HG03095 (cell line): Measurements from ENCODE around the gene DUSP9.

Experiments used
- ATAC-seq: cut with Tn5 transposase; IDR thresholded peaks from one replicate; pipeline ENCODE4 v1.9.1; 2021; ENCODE audit warnings: moderate library complexity; ENCODE audit not compliant: unreplicated experiment

Gene DUSP9

DNA sequence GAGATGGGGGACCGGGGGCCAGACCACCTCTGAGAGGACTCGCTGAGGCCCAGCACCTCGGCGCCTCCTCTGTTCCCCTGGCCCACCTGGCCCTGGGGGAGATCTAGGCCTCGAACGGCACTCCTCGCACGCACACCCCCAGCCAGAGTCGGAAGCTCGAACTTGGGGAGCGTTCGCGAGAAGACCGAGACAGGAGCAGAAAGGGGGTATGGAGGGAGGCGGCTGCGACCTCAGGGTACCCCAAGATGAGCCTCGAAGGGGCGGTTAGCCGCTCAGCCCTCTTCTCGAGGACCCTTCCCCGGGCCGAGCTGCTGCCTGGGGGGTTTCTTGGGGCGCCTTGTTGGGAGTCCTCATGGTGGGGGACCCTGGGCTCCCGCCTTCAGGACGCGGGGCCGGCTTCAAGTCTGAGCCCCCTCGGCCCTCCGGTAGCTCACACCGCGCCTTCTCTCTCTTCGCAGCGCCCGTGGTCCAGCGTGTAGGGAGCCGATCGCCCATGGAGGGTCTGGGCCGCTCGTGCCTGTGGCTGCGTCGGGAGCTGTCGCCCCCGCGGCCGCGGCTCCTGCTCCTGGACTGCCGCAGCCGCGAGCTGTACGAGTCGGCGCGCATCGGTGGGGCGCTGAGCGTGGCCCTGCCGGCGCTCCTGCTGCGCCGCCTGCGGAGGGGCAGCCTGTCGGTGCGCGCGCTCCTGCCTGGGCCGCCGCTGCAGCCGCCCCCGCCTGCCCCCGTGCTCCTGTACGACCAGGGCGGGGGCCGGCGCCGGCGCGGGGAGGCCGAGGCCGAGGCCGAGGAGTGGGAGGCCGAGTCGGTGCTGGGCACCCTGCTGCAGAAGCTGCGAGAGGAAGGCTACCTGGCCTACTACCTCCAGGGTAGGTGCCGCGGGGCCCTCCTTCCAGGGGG lies 706 bp downstream of the DUSP9 start:
- ATAC-seq = no peak

DNA sequence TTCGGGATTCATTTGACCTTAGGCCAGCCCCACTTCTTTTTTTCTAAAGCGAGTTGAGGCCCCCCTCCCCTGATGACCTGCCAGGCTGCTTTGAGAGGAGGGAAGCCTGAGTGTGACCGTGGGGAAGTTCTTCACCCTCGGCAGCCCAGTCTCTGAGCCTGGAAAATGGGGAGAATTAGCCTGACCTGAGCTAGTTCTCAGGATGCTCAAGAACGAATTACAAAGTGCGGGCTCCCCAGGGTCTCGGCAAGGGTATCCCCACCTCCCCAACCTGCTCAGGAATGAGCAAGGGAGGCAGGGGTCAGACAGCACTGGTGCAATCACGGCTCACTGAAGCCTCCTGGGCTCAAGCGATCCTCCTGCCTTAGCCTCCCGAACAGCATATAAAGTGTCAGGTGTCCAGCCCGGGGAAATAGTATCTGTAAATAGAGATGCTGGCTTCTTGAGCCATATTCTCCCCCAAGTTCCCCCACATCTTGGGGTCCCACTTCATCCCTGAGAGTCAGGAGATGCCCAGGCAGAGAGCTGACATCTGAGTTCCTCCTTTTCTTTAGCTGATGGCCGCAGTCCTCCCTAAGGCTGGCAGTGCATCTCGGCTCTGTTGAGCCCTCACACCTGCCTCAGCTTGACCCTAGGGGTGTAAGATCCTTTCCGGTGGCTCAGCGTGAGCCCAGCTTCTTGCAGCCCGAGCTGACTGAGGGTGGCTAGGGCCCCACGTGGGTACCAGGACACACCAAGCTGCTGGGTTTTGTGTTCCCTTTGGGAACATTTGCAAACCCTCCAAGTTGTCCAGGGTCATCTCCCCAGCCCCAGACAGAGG lies 1.6 kb downstream of the DUSP9 start:
- no peak for ATAC-seq

DNA sequence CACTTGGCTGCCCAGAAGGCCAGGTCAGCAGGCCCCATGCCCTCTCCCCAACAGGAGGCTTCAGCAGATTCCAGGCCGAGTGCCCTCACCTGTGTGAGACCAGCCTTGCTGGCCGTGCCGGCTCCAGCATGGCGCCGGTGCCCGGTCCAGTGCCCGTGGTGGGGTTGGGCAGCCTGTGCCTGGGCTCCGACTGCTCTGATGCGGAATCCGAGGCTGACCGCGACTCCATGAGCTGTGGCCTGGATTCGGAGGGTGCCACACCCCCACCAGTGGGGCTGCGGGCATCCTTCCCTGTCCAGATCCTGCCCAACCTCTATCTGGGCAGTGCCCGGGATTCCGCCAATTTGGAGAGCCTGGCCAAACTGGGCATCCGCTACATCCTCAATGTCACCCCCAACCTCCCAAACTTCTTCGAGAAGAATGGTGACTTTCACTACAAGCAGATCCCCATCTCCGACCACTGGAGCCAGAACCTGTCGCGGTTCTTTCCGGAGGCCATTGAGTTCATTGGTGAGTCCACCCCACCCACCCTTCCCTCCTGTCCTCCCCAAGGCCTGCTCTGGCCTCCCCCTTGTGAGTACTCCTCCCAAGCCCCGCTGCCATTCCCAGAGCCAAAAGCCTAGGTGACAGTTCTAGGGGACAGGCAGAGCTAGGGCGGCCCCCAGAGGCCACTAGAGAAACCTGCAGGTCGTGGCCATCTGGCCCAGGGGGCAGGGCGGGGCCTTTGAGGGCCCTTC lies 2.3 kb downstream of the DUSP9 start:
- no peak for ATAC-seq

DNA sequence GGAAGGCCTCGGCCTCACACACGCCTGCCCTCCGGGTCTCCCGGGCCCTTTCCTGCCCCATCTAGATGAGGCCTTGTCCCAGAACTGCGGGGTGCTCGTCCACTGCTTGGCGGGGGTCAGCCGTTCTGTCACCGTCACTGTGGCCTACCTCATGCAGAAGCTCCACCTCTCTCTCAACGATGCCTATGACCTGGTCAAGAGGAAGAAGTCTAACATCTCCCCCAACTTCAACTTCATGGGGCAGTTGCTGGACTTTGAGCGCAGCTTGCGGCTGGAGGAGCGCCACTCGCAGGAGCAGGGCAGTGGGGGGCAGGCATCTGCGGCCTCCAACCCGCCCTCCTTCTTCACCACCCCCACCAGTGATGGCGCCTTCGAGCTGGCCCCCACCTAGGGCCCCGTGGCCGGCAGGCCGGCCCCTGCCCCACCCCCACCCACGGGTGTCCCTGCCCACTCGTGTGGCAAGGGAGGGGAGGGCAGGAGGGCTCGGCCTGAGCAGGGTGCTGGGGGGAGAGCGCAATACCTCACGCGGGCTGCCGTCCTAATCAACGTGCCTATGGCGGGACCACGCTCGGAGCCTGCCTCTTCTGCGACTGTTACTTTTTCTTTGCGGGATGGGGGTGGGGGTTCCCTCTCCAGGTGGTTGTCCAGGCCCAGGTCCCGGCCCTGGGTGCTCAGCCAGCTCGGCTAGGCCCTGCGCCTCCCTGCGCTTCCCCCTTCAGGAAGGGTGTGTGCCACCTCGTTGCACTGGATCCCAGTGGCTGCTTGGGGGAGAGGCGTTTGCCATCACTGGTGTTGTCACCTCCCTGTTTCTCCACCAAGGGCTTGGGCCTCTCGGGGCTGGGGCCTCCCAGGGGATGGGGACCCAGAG lies 3.1 kb downstream of the DUSP9 start:
- ATAC-seq = no peak

DNA sequence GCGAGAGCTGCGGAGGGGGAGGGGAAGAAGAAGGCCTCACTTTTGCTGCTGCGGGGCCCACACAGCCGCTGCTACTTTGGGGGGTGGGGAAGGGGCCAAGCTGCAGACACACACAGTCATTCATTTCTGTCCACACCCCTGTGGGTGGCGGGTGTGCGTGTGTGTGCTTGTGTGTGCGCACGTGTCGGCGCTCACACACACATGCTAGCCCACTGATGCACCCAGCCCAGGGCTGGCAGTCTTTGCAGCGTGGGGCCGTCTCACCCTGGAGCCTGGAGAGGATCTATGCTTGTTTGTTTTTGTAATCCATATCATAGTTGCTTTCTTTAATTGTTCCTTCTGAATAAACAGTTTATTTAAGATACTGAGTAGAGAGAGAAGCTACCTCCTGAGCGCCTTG lies 4.0 kb downstream of the DUSP9 start:
- ATAC-seq = no peak

DNA sequence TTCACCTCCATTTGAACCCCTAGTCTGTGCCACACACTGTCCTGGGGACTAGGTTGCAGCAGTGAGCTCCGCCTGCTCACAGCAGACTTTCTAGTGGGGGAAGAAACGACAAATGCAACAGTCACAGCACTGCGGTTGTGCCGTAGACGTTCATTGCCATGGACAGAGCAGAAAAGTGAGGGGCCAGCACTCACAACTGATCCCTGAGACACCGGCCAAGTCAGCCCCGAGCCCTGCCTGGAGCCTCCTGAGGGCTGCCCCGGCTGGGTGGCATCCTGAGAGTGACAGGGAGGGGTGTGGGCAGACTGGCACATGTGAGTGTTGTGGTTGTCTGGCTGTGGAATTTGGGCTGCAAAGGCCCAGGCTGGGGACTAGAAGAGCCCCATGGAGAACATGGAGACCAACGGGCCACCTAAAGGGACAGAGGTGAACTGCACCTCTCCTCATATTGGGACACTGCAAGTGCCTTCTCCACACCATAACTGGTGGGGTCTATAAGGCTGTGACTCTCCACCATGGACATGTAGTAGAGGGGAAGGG lies 4.6 kb downstream of the DUSP9 start:
- no peak for ATAC-seq

DNA sequence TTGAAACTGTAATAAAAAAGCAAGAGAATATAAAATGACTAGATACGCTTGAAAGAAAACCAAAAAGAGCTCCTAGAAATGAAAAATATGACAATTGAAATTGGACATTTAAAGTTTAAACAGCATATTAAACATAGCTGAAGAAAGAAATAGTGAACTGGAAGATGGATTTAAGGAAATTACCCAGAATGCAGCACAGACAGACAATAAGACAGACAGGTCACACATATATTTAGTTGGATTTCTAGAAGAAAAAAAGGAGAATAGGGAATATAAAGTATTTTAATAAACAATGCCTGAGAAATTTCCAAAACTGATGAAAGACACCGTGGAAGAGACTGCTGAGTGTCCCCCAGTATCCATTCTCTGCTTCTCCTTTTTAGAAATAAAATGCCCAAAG lies 6.6 kb downstream of the DUSP9 start:
- ATAC-seq = no peak

DNA sequence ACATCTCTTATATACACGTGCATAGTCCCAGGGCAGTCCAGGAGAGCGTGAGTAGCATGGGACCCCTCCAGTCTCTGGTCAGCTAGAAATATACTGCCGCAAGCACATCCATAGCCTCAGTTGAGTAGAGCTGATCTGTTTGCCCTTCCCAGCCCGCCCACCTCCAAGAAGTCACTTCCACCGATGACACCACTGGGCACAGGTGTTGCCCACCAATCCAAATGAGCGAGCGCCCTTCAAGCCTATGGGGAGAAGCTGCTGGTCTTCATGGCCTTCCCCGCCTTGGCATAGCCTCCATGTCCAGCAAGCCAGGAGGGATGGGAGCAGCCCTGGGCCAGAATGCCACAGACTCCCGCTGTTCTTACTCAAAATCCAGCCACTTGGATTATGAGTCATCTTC lies 10.2 kb downstream of the DUSP9 start:
- no peak for ATAC-seq

DNA sequence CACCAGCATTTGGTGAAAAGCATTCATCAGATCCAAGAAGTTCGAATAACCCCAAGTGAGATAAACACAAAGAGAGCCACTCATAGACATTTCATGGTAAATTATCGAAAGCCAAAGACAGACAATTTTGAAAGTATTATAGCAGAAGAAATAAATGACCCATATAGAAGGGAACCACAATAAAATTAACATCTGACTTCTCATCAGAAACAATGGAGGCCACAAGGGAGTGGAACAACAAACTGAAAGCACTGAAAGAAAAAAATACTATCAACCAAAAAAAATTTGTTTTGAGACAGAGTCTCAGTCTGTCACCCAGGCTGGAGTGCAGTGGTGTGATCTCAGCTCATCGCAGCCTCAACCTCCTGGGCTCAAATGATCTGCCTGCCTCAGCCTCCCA lies 12.3 kb downstream of the DUSP9 start:
- ATAC-seq = no peak

DNA sequence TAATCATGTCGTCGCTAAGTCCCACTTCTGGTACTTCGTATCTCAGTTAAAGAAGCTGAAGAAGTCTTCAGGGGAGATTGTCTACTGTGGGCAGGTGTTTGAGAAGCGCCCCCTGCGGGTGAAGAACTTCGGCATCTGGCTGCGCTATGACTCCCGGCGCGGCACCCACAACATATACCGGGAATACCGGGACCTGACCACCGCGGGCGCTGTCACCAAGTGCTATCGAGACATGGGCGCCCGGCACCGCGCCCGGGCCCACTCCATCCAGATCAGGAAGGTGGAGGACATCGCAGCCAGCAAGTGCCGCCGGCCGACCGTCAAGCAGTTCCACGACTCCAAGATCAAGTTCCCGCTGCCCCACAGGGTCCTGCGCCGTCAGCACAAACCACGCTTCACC lies 15.3 kb downstream of the DUSP9 start:
- no peak for ATAC-seq

DNA sequence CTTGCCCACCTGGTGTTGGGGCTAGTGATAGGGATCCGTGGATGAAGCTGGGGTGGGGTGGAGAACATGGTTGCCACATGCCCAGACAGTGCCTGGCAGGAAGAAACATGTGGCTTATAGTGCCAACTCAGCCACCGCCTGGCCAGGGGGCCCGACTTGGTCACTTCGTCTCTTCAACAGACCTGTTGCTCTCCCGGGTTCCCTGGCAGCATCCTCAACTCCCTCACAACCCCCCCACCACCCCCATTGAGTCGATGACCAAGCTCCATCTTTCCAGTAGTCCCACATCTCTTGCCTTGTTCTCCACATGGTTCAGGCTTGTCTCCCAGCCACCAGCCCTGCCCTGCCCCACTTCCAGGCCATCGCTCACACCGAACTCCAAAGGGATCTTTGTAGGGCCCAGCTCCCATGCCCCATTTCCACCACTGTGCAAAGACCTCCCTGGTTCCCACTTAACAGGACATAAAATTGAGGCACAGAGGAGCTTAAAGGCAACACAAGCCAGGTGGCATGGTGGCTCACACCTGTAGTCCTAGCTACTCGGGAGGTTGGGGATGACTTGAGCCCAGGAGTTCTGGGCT lies 18.8 kb downstream of the DUSP9 start:
- no peak for ATAC-seq

DNA sequence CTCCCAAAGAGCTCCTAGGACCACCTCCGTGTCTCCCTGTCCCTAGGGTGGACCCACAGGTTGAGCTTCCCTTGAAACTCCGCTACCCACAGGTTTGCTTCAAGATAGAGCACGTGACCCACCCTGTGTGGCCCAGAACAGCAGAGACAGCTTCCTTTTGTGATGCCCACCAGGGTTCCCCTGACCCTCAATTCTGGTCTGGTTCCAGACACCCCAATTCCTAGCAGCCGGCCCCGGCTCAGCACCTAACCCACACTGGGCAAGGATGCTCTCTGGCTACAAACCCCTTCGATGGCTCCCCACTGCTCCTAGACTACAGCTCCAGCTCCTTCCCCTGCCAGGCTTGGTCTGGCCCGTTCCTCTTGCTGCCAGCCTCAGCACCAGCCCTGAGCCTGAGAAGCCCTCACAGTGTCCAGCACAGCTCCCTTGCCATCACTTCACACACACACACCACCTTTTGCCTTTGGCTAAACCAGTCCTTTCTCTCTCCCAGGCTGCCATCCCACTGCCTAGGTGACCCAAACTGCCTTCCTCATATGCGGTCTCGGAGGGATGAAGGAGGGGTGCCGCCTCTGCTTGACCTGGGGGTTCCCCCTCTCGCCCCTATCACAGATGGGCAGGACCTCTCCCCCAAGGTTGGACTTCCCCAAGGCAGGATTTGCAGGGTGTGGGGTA lies 20.4 kb downstream of the DUSP9 start:
- no peak for ATAC-seq

DNA sequence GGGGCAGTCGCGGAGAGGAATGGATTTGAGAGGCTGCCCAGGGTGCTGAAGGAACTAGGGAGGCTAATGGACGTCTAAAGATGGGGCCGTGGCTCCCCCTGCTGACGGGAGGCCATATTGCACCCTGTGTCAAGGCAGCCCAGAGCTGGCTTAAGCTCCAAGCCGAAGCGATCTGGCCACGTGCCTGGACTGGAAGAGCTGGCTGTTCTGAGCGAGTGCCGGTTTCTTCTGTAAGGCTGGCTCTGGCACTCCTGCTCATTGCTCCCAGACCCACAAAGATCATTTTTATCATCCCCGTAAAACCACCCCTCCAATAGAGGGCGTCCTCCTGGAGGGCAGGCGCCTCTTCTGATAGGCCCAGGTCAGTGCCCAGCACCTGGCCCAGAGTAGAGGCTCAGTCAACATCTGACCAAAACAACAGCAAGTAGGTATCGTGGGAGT lies 21.0 kb downstream of the DUSP9 start:
- ATAC-seq = no peak

DNA sequence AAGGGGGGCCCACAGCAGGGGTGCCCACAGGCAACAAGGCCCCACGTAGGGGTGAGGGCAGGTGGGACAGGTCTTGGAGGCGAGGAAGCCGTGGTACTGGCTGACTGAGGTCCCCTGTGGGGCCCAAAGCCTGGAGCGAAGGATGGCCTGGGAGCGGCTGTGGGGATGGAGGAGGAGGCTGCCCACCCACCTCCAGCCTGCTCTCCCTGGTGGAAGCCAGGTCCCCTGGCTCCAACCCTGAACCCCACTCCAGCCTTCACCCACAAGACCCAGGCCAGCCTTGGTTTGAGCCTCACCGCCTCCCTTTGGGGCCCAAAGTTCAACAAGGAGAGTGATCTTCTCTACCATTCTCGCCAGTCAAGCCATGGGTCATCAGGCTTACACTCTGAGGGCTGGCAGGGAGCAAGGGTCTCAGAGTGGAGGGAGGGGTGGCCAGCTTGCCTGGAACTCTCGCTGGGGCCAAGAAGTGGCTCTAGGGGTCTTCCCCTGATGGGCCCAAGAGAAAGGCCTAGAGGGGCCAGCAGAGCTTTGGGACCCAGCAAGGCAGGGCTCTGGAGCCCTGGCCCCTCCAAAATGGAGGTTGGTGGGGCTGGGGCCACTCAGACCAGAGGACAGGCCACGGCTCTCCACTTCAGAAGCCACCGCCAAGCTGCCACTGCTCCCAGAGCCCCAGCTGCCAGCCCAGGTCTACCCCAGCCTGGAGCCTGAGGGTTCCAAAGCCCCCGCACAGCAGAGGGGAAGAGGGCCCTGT lies 21.6 kb downstream of the DUSP9 start:
- ATAC-seq = no peak

DNA sequence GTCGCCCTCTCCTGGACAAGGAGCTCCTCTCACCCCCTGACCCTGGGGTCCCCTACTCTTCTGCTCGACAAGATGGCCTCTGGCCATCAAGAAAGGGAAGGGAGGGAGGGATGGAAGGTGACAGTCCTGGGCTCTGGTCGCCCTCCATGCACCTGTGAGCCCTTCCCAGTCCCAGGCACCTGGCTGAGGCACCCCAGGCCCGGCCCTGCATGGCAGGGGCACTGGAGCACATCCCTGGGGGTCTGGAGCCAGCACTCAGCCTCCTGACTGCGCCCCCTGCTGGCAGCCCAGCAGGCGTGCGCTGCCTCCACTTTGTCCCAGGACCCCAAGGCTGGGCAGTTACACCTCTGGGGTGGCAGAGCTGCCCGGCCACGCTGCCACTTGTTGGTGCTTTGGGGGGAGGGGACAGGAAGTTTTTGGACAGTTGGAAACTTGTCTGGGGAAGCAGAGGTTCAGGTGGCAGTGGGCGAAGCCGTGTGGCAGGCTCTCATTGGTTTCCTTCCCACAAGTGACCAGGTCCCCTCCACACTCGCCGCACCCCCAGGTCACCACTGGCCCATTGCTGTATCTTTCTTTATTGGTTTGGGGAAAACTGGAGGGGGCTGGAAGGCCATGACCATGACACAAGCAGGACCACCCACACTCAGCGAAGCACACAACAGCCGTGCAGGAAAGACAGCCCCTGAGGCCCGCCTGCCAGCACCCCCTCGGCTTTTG lies 22.3 kb downstream of the DUSP9 start:
- no peak for ATAC-seq

DNA sequence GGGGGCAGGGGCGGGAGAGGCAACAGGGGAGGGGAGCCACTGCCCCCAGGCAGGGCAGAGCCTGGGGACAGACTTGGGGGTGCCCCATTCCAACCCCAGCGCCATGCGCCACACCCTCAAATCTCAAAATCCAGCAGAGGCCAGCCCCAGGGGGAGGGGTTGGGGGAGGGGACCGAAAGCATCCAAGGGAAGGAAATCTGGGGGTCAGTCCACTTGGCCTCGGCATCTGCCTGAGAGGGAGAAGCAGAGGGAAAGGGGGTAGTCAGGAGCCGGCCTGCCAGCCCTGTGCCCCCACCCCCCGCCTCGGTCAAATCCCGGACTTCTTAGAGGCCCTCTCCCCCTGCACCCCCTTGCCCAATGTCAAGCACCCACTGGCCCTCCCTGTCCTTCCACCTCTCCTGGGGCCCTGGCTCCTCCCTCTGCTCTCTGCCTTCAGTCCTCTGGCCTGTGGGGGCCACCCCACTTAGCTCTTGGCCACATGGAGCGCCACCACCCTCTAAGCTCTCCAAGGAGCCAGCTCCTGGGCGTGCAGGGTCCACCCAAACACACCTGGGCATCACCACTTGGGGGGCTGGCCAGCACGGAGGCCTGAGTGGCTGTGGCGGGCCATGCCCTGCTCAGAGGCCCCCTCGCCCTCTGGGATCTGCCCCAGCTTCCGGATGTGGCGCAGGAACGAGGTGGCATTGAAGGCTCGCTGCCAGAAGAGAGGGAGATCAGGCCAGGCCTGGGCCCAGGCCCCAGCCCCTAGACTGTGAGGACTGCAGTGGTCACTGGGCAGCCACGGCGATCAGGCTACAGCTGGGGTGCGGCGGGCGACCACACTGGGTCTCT lies 23.1 kb downstream of the DUSP9 start:
- ATAC-seq = no peak
